ENCODE measurements around the gene FBXL12.

Gene FBXL12

GRCh38 chr19:9818734-9819595 lies at the start of gene FBXL12:
TSS of gene FBXL12 (minus strand) at chr19:9819079. CDS start at chr19:9818813, 266 bp downstream.
- peak within 1 kb of the TSS; percentile 90 for H3K27ac Mint-ChIP-seq
- H3K27me3 Mint-ChIP-seq = no peaks in the 10 kb centered on the region
- no peaks in the 10 kb centered on the region for H3K9me3 Mint-ChIP-seq
- H3K36me3 Mint-ChIP-seq (ENCODE audit: low read depth) = peaks cover 27% of the 10 kb centered on the region
- H3K4me3 Mint-ChIP-seq = peak within 1 kb of the TSS; percentile 88
- peaks cover 36% of the 10 kb centered on the region for H3K4me1 Mint-ChIP-seq (ENCODE audit: low read depth)

GRCh38 chr19:9865732-9866501 lies 47.0 kb upstream of the FBXL12 start:
- Mint-ChIP-seq H3K27ac (no peak overlapping the region), H3K36me3 (ENCODE audit: low read depth) (no peaks in the 10 kb centered on the region), H3K9me3 (no peaks in the 10 kb centered on the region), H3K4me1 (ENCODE audit: low read depth) (peaks cover 43% of the 10 kb centered on the region), H3K4me3 (no peak overlapping the region), H3K27me3 (no peaks in the 10 kb centered on the region)

GRCh38 chr19:9863759-9864158 lies 44.9 kb upstream of the FBXL12 start:
- peak overlapping the region; percentile 64 for H3K4me3 Mint-ChIP-seq
- H3K9me3 Mint-ChIP-seq = no peaks in the 10 kb centered on the region
- no peak overlapping the region for H3K27ac Mint-ChIP-seq
- H3K4me1 Mint-ChIP-seq (ENCODE audit: low read depth) = peaks cover 62% of the 10 kb centered on the region
- no peaks in the 10 kb centered on the region for H3K27me3 Mint-ChIP-seq
- H3K36me3 Mint-ChIP-seq (ENCODE audit: low read depth) = no peaks in the 10 kb centered on the region

GRCh38 chr19:9862938-9863337 lies 44.1 kb upstream of the FBXL12 start:
- Mint-ChIP-seq H3K27ac (peak overlapping the region; percentile 86), H3K36me3 (ENCODE audit: low read depth) (no peaks in the 10 kb centered on the region), H3K4me1 (ENCODE audit: low read depth) (peaks cover 70% of the 10 kb centered on the region), H3K4me3 (peak overlapping the region; percentile 64), H3K27me3 (no peaks in the 10 kb centered on the region), H3K9me3 (no peaks in the 10 kb centered on the region)

- Mint-ChIP-seq H3K36me3 (ENCODE audit: low read depth) (no peaks in the 10 kb centered on the region), H3K27ac (no peak overlapping the region), H3K4me1 (ENCODE audit: low read depth) (peaks cover 79% of the 10 kb centered on the region), H3K9me3 (no peaks in the 10 kb centered on the region), H3K4me3 (no peak overlapping the region), H3K27me3 (no peaks in the 10 kb centered on the region)
Observed at GRCh38 chr19:9861503-9861902, 42.6 kb upstream of the FBXL12 start.

GRCh38 chr19:9860407-9860806 lies 41.5 kb upstream of the FBXL12 start:
- H3K4me1 Mint-ChIP-seq (ENCODE audit: low read depth) = peaks cover 75% of the 10 kb centered on the region
- no peak overlapping the region for H3K4me3 Mint-ChIP-seq
- H3K27me3 Mint-ChIP-seq = no peaks in the 10 kb centered on the region
- H3K36me3 Mint-ChIP-seq (ENCODE audit: low read depth) = no peaks in the 10 kb centered on the region
- H3K9me3 Mint-ChIP-seq = no peaks in the 10 kb centered on the region
- H3K27ac Mint-ChIP-seq = no peak overlapping the region

GRCh38 chr19:9858766-9859165 lies 39.9 kb upstream of the FBXL12 start:
- Mint-ChIP-seq H3K36me3 (ENCODE audit: low read depth) (peaks cover 3% of the 10 kb centered on the region), H3K9me3 (no peaks in the 10 kb centered on the region), H3K27ac (peak overlapping the region; percentile 81), H3K4me1 (ENCODE audit: low read depth) (peaks cover 68% of the 10 kb centered on the region), H3K4me3 (no peak overlapping the region), H3K27me3 (no peaks in the 10 kb centered on the region)

GRCh38 chr19:9857920-9858746 lies 39.3 kb upstream of the FBXL12 start:
- H3K4me3 Mint-ChIP-seq = peak overlapping the region; percentile 47
- no peaks in the 10 kb centered on the region for H3K27me3 Mint-ChIP-seq
- peaks cover 5% of the 10 kb centered on the region for H3K36me3 Mint-ChIP-seq (ENCODE audit: low read depth)
- H3K27ac Mint-ChIP-seq = peak overlapping the region; percentile 81
- H3K4me1 Mint-ChIP-seq (ENCODE audit: low read depth) = peaks cover 61% of the 10 kb centered on the region
- no peaks in the 10 kb centered on the region for H3K9me3 Mint-ChIP-seq

- Mint-ChIP-seq H3K4me1 (ENCODE audit: low read depth) (peaks cover 52% of the 10 kb centered on the region), H3K4me3 (peak overlapping the region; percentile 47), H3K27ac (peak overlapping the region; percentile 81), H3K36me3 (ENCODE audit: low read depth) (peaks cover 5% of the 10 kb centered on the region), H3K27me3 (no peaks in the 10 kb centered on the region), H3K9me3 (no peaks in the 10 kb centered on the region)
Observed at GRCh38 chr19:9857076-9857721, 38.3 kb upstream of the FBXL12 start.

GRCh38 chr19:9856609-9857008 lies 37.7 kb upstream of the FBXL12 start:
- H3K27me3 Mint-ChIP-seq = no peaks in the 10 kb centered on the region
- H3K27ac Mint-ChIP-seq = no peak overlapping the region

GRCh38 chr19:9854282-9854846 lies 35.5 kb upstream of the FBXL12 start:
- H3K27ac Mint-ChIP-seq = no peak overlapping the region
- no peak overlapping the region for H3K4me3 Mint-ChIP-seq
- peaks cover 33% of the 10 kb centered on the region for H3K4me1 Mint-ChIP-seq (ENCODE audit: low read depth)
- H3K9me3 Mint-ChIP-seq = no peaks in the 10 kb centered on the region
- peaks cover 5% of the 10 kb centered on the region for H3K36me3 Mint-ChIP-seq (ENCODE audit: low read depth)
- no peaks in the 10 kb centered on the region for H3K27me3 Mint-ChIP-seq

More at GRCh38 chr19:9856609-9857008, 37.7 kb upstream of the FBXL12 start:
- Mint-ChIP-seq H3K36me3 (ENCODE audit: low read depth) (peaks cover 5% of the 10 kb centered on the region), H3K4me3 (no peak overlapping the region), H3K4me1 (ENCODE audit: low read depth) (peaks cover 47% of the 10 kb centered on the region), H3K9me3 (no peaks in the 10 kb centered on the region)

- no peak overlapping the region for H3K4me3 Mint-ChIP-seq
- no peaks in the 10 kb centered on the region for H3K27me3 Mint-ChIP-seq
- H3K4me1 Mint-ChIP-seq (ENCODE audit: low read depth) = peaks cover 17% of the 10 kb centered on the region
- no peaks in the 10 kb centered on the region for H3K9me3 Mint-ChIP-seq
- peaks cover 7% of the 10 kb centered on the region for H3K36me3 Mint-ChIP-seq (ENCODE audit: low read depth)
- no peak overlapping the region for H3K27ac Mint-ChIP-seq
Observed at GRCh38 chr19:9850235-9850959, 31.5 kb upstream of the FBXL12 start.

GRCh38 chr19:9849791-9850190 lies 30.9 kb upstream of the FBXL12 start:
- no peaks in the 10 kb centered on the region for H3K9me3 Mint-ChIP-seq
- peaks cover 17% of the 10 kb centered on the region for H3K4me1 Mint-ChIP-seq (ENCODE audit: low read depth)
- H3K36me3 Mint-ChIP-seq (ENCODE audit: low read depth) = peaks cover 13% of the 10 kb centered on the region
- H3K27ac Mint-ChIP-seq = no peak overlapping the region
- H3K27me3 Mint-ChIP-seq = no peaks in the 10 kb centered on the region
- H3K4me3 Mint-ChIP-seq = no peak overlapping the region
